ENCODE measurements around the gene UNC93B1.

Gene UNC93B1

GRCh38 chr11:68022531-68022930 is 18.6 kb upstream of the UNC93B1 start:
- DNase-seq (ENCODE audit: low read depth) = no peak

- DNase-seq (ENCODE audit: low read depth) = no peak
Observed at GRCh38 chr11:68021167-68021787, 17.4 kb upstream of the UNC93B1 start.

- DNase-seq (ENCODE audit: low read depth) = no peak
Observed at GRCh38 chr11:68020575-68020974, 16.7 kb upstream of the UNC93B1 start.

- no peak for DNase-seq (ENCODE audit: low read depth)
Observed at GRCh38 chr11:68019486-68019885, 15.6 kb upstream of the UNC93B1 start.

GRCh38 chr11:68018730-68019190 is 14.9 kb upstream of the UNC93B1 start:
- no peak for DNase-seq (ENCODE audit: low read depth)

GRCh38 chr11:68017980-68018729 is 14.3 kb upstream of the UNC93B1 start:
- DNase-seq (ENCODE audit: low read depth) = no peak

- DNase-seq (ENCODE audit: low read depth) = no peak
Observed at GRCh38 chr11:68016904-68017817, 13.3 kb upstream of the UNC93B1 start.

- DNase-seq (ENCODE audit: low read depth) = no peak
Observed at GRCh38 chr11:68016161-68016903, 12.4 kb upstream of the UNC93B1 start.

GRCh38 chr11:68015467-68015866 is 11.6 kb upstream of the UNC93B1 start:
- no peak for DNase-seq (ENCODE audit: low read depth)

- DNase-seq (ENCODE audit: low read depth) = no peak
Observed at GRCh38 chr11:68014947-68015447, 11.1 kb upstream of the UNC93B1 start.

- DNase-seq (ENCODE audit: low read depth) = no peak
Observed at GRCh38 chr11:68014157-68014946, 10.5 kb upstream of the UNC93B1 start.

- DNase-seq (ENCODE audit: low read depth) = no peak
Observed at GRCh38 chr11:68013611-68014156, 9.8 kb upstream of the UNC93B1 start.

GRCh38 chr11:68012843-68013610 is 9.1 kb upstream of the UNC93B1 start:
- DNase-seq (ENCODE audit: low read depth) = peak; percentile 93

GRCh38 chr11:68012044-68012842 is 8.3 kb upstream of the UNC93B1 start:
- DNase-seq (ENCODE audit: low read depth) = no peak

- no peak for DNase-seq (ENCODE audit: low read depth)
Observed at GRCh38 chr11:68011051-68011943, 7.4 kb upstream of the UNC93B1 start.

- peak; percentile 87 for DNase-seq (ENCODE audit: low read depth)
Observed at GRCh38 chr11:68010090-68011041, 6.5 kb upstream of the UNC93B1 start, which contains the start of gene ALDH3B1. Gene ALDH3B1, plus strand, starts transcription at chr11:68010327. Its CDS starts 4,971 bp downstream, at chr11:68015298.

Data from GM04504 (cell line).